ENCODE measurements around the gene SHCBP1L.

Gene SHCBP1L

GRCh38 chr1:182974506-182975191 is 21.7 kb upstream of the SHCBP1L start:
- no peak for TF ChIP-seq GATA3 (IDR thresholded peaks at IDR 0.05; ENCODE audit: low read depth, low read length)
- TF ChIP-seq GATA2 (IDR thresholded peaks at IDR 0.05; ENCODE audit: low read depth, low read length), result no peak

DNA sequence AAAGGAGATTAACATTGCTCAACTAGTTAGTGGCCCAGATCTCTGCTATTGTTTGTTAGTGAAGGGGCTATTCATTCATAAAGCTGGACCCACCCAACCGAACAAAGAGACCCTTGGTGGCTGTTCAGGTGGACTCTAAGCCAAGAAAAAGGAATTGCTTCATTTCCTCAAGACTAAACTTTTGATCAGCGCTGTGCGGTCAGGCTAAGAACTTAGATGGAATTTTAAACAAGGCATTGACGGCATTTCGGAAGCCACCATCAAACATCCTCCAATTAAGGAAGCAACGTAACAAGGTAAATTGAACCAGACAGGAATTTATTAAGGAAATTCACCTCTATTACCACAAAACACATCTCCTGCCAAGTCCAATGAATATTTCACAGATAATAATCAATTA is 19.9 kb upstream of the SHCBP1L start:
- TF ChIP-seq GATA2 (IDR thresholded peaks at IDR 0.05; ENCODE audit: low read depth, low read length) (no peak), GATA3 (IDR thresholded peaks at IDR 0.05; ENCODE audit: low read depth, low read length) (no peak)

DNA sequence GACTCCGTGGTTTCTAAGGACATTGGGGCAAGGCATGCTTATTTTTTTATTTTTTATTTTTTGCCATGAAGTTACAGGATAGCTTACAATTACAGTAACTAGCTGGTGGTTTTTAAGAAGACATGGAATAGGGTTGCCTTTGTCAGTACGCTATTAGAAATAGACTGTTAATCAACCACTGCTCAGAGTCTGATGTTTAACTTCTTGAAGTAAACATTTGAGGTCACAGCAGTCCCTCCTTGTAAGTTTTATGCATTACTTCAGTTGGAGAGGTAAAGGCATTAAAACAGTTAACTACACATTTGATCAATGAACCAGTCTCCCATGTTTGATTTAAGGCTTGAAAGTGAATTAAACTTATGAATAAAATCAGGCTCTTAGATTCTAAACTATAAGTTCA is 19.3 kb upstream of the SHCBP1L start:
- no peak for TF ChIP-seq GATA3 (IDR thresholded peaks at IDR 0.05; ENCODE audit: low read depth, low read length)

- TF ChIP-seq GATA2 (IDR thresholded peaks at IDR 0.05; ENCODE audit: low read depth, low read length) (no peak), GATA3 (IDR thresholded peaks at IDR 0.05; ENCODE audit: low read depth, low read length) (no peak)
Measured at GRCh38 chr1:182971219-182971618, 18.3 kb upstream of the SHCBP1L start.

- TF ChIP-seq GATA3 (IDR thresholded peaks at IDR 0.05; ENCODE audit: low read depth, low read length) (no peak), GATA2 (IDR thresholded peaks at IDR 0.05; ENCODE audit: low read depth, low read length) (no peak)
Measured at GRCh38 chr1:182968836-182969734, 16.1 kb upstream of the SHCBP1L start.

DNA sequence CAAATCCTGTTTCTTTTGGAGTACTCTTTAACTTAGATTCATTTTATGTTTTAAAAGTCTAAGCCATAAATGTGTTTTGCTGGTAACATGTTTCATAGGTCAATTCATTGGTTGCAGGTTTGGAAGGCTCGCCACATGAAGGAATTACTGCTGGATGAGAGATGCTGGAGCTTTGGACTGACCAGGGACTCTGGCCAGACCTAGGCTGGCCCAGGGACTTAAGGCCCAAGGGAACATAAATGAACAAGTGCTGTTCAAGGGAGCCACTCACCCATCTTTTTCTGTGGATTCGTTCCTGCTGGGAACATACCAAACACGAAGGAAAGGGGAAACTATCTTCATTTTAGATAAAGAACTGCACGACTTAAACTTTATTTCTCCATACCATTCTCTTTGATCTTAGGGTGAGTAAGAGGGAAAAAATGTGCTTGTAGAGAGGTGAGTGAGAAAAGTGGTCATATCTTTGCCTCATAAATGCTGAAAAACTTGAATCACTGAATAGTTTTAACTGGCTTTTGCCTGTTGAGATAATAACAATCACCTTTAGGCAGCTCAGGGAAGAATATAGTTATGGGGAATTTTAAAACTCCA is 15.3 kb upstream of the SHCBP1L start:
- TF ChIP-seq GATA2 (IDR thresholded peaks at IDR 0.05; ENCODE audit: low read depth, low read length) (no peak), GATA3 (IDR thresholded peaks at IDR 0.05; ENCODE audit: low read depth, low read length) (no peak)

- TF ChIP-seq GATA3 (IDR thresholded peaks at IDR 0.05; ENCODE audit: low read depth, low read length) (no peak), GATA2 (IDR thresholded peaks at IDR 0.05; ENCODE audit: low read depth, low read length) (no peak)
Measured at GRCh38 chr1:182965861-182966260, 12.9 kb upstream of the SHCBP1L start.

DNA sequence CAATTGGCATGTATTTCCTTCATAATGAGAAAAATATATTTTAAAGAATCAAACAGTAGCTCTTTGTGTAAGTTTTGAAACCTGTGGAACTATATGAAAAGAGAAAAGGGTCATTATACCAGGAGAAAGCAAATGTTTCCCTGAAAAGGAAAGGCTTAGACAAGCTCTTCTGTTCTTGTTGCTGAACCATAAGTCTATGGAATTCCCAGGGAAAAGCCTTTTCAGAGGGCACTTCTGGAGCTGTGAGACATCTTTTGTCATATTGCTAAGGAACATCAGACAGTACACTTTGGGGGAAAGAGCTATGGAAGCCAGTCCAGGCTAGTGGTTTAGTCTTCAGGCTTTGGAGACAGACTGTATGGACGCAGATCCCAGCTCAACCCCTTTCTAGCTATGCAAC is 12.1 kb upstream of the SHCBP1L start:
- TF ChIP-seq GATA2 (IDR thresholded peaks at IDR 0.05; ENCODE audit: low read depth, low read length), result no peak
- no peak for TF ChIP-seq GATA3 (IDR thresholded peaks at IDR 0.05; ENCODE audit: low read depth, low read length)

DNA sequence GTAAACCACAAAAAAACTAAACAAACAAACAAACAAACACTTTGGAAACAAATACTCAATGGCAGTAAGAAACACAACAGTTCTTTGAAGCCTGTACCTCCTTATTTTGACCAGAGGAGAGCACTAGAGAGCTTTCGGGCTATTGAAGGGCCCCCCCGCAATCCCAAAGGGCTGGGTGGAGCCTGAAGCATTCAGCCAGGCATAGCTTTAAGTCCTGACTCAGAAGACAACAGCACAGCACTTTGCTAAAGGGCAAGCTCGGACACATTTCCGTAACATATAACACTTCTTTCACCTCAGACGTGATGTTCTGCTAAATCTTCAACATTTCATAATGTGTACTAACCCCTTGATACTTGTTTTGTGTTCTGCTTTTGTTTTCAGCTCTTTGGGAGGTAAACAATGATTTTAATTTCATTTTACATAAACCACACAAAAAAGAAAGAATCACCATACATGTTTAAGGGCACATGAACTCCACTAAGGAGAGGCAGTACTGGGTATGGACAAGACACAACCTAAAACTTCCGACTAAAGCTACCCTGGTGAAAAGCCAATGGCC is 9.7 kb upstream of the SHCBP1L start:
- TF ChIP-seq GATA3 (IDR thresholded peaks at IDR 0.05; ENCODE audit: low read depth, low read length), result no peak
- TF ChIP-seq GATA2 (IDR thresholded peaks at IDR 0.05; ENCODE audit: low read depth, low read length), result no peak

DNA sequence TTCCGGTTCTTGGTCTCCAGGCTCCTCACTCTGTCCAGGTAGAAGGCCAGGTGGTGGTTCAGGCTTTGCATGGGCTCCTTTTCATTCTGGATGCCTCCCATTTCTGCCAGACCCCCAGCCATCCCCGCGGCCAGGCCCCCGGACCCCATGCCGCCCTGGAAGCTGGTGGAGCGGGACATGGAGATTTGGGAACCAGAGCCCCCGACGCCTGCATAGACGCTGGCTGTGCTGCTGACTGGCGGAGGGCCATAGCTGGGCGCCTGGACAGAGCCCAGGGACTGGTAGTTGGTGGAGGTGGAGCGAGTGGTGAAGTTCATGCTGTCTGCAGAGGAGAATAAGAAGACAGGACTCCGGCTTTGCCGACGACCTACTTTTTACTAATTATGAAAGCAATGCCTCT is 7.1 kb upstream of the SHCBP1L start:
- TF ChIP-seq GATA2 (IDR thresholded peaks at IDR 0.05; ENCODE audit: low read depth, low read length), result no peak
- no peak for TF ChIP-seq GATA3 (IDR thresholded peaks at IDR 0.05; ENCODE audit: low read depth, low read length)

DNA sequence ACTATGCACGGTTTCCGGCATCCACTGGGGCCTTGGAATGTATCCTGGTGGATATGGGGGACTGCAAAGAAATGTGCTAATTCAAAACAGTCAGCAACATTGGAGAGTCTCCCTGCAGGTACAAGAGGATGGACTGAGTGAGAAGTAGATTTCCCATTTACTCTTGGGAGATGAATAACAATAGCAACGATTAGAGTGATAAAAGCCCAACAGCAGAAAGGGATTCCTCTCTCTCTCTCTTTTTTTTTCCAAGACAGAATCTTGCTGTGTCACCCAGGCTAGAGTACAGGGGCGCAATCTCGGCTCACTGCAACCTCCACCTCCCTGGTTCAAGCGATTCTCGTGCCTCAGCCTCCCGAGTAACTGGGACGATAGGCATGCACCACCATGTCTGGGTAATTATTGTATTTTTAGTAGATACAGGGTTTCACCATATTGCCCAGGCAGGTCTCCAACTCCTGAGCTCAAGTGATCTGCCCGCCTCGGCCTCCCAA is 5.0 kb upstream of the SHCBP1L start:
- no peak for TF ChIP-seq GATA2 (IDR thresholded peaks at IDR 0.05; ENCODE audit: low read depth, low read length)
- TF ChIP-seq GATA3 (IDR thresholded peaks at IDR 0.05; ENCODE audit: low read depth, low read length), result no peak

DNA sequence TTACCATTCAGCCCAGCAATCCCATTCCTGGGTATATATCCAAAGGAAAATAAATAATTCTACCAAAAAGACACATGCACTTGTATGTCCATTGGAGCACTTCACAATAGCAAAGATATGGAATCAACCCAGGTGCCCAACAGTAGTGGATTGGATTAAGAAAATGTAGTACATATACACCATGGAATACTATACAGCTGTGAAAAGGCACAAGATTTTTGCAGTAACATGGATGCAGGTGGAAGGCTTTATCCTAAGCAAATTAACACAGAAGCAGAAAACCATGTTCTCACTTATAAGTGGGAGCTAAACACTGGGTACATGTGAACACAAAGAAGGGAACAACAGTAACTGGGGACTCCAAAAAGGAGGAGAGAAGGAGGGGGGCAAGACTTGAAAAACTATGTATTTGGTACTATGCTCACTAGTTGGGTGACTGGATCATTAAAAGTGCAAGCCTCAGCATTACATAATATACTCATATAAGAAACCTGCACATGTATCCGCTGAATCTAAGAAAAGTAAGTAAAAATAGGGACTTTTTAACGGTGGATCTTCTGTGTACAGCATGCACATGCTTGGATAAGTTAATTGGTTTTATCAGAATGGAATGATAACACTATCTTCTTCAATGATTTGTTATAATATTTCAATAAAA is 3.9 kb upstream of the SHCBP1L start:
- TF ChIP-seq GATA2 (IDR thresholded peaks at IDR 0.05; ENCODE audit: low read depth, low read length) (no peak), GATA3 (IDR thresholded peaks at IDR 0.05; ENCODE audit: low read depth, low read length) (no peak)

GRCh38 chr1:182955596-182956588 is 2.9 kb upstream of the SHCBP1L start:
- TF ChIP-seq GATA3 (IDR thresholded peaks at IDR 0.05; ENCODE audit: low read depth, low read length) (no peak), GATA2 (IDR thresholded peaks at IDR 0.05; ENCODE audit: low read depth, low read length) (no peak)
